Kidney (tissue), 14 donors: ENCODE results near the gene KCNIP1. TPM values are rescaled to one million over a fixed set of nuclear protein-coding genes. Genes with fewer than 3 reads are reported as not detected.

ENCODE experiments used
- DNase-seq, 5 donors: peaks; one replicate each; pipeline ENCODE4 v3.0.0-alpha.2; 2013 to 2020
- FAIRE-seq: peaks from 2 replicates; lab custom pipeline; 2012; peaks lifted over from hg19 to GRCh38; lab: Jason Lieb, UNC
- H3K27ac ChIP-seq, 2 donors: one replicate each; pipeline ENCODE4 v1.7.0; 2013; ENCODE audit warnings: low read depth in 2 of 2, low read length in 2 of 2, inconsistent platforms in 1 of 2
- H3K27me3 ChIP-seq: one replicate; pipeline ENCODE4 v1.7.1; 2013; ENCODE audit warnings: low read length, inconsistent platforms; ENCODE audit not compliant: control insufficient read depth, insufficient read depth
- H3K36me3 ChIP-seq, 3 donors: one replicate each; pipeline versions ENCODE4 v1.7.0 to v1.7.1; 2013; ENCODE audit warnings: low read length in 3 of 3, control low read depth in 1 of 3, inconsistent platforms in 1 of 3; ENCODE audit not compliant: insufficient read depth in 3 of 3, control insufficient read depth in 2 of 3
- H3K4me1 ChIP-seq, 3 donors: one replicate each; pipeline versions ENCODE4 v1.7.0 to v1.7.1; 2013; ENCODE audit warnings: low read length in 3 of 3, inconsistent platforms in 1 of 3, low read depth in 1 of 3; ENCODE audit not compliant: control insufficient read depth in 2 of 3, insufficient read depth in 2 of 3
- H3K4me3 ChIP-seq, 3 donors: one replicate each; pipeline versions ENCODE4 v1.7.0 to v1.8.1; 2013; ENCODE audit warnings: low read length in 3 of 3, control low read depth in 1 of 3, inconsistent platforms in 1 of 3
- H3K9ac ChIP-seq, 3 donors: one replicate each; pipeline versions ENCODE4 v1.7.0 to v1.7.1; 2013; ENCODE audit warnings: low read length in 3 of 3, control low read depth in 1 of 3, inconsistent platforms in 1 of 3
- H3K9me3 ChIP-seq, 3 donors: one replicate each; pipeline versions ENCODE4 v1.7.0 to v1.7.1; 2013; ENCODE audit warnings: low read length in 3 of 3, control low read depth in 1 of 3, inconsistent platforms in 1 of 3; ENCODE audit not compliant: control insufficient read depth in 2 of 3, insufficient read depth in 1 of 3
- intact Hi-C: fragments of 100-400 bp; cut with DNase I; formaldehyde crosslinking; loops from one replicate; pipeline ENCODE4 v1.11.1; 2022
- polyA plus RNA-seq: library from polyadenylated mRNA; stranded (reverse); fragments of 350-450 nt; fragmentation: Illumina TruSeq; extraction: RNeasy Lipid Tissue Mini Kit (QIAGEN cat#74804); gene quantifications from one replicate; pipeline ENCODE4 v1.2.3, GENCODE V29; 2014; ENCODE audit warnings: low read depth, low replicate concordance; ENCODE audit not compliant: insufficient read depth
- total RNA-seq: library from RNA; stranded (reverse); fragmentation: NEBNext Ultra II Directional; extraction: Animal tissue kit (Norgen Biotek cat#: 25700); gene quantifications from one replicate; pipeline ENCODE4 v1.2.1, GENCODE V29; 2021
- TF ChIP-seq, protein P1 (sequence below): IDR thresholded peaks from 3 replicates; pipeline ENCODE4 v1.5.1; 2012; ENCODE audit warnings: mild to moderate bottlenecking, moderate library complexity, borderline replicate concordance; ENCODE audit not compliant: insufficient read depth; ENCODE audit errors: extremely low read depth
- donor health status: control.
- donor health status: control.
- donor health status: control.
- donor health status: control.
- donor health status: control.
- donor health status: DM: yes; HTN: yes; CAD: no.
- donor health status: Normal renal cell carcinoma (clear cell type).

KCNIP1 gene
- total and polyA plus RNA-seq, 2 donors from 2014 or later = 1.8 to 3.1 TPM

- peaks cover 0 to 5% (median 0%) of the 10 kb centered on the region in 3 donors for H3K9me3 ChIP-seq
- DNase-seq (peak in 2 of 5 donors; percentile 29 to 71), FAIRE-seq (no peak)
- no peaks in the 10 kb centered on the region for H3K27me3 ChIP-seq
- no peak overlapping the region for H3K4me3 ChIP-seq
- H3K36me3 ChIP-seq = no peaks in the 10 kb centered on the region
- TF ChIP-seq, protein P1, sequence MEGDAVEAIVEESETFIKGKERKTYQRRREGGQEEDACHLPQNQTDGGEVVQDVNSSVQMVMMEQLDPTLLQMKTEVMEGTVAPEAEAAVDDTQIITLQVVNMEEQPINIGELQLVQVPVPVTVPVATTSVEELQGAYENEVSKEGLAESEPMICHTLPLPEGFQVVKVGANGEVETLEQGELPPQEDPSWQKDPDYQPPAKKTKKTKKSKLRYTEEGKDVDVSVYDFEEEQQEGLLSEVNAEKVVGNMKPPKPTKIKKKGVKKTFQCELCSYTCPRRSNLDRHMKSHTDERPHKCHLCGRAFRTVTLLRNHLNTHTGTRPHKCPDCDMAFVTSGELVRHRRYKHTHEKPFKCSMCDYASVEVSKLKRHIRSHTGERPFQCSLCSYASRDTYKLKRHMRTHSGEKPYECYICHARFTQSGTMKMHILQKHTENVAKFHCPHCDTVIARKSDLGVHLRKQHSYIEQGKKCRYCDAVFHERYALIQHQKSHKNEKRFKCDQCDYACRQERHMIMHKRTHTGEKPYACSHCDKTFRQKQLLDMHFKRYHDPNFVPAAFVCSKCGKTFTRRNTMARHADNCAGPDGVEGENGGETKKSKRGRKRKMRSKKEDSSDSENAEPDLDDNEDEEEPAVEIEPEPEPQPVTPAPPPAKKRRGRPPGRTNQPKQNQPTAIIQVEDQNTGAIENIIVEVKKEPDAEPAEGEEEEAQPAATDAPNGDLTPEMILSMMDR = no peak
- no peak overlapping the region for H3K27ac ChIP-seq
- intact Hi-C loops = no loop called here
- no peak overlapping the region for H3K9ac ChIP-seq
- H3K4me1 ChIP-seq = peaks cover 0 to 10% (median 0%) of the 10 kb centered on the region in 3 donors
Observed at GRCh38 chr5:170554521-170555267, 50.9 kb downstream of the KCNIP1 start.

DNA sequence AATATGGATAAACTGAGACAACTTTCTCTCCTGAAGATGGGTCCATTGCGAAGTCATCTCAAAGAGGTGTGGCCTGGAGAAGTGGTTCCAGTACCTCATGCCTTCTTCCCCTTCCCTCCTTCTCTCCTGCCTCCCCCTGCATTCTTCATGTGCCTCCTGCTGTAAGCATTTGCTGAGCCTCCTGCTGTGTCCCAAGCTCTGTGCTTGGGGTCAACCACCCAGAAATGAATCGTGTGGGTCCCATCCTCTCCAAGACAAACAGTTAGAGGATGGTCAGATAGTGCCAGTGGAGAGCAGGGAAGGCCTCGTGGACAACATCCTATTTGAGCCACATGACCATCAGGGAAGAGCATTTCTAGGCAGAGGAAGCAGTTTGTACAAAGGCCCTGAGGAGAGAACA lies 53.5 kb downstream of the KCNIP1 start:
- DNase-seq (no peak), FAIRE-seq (no peak)
- Histone ChIP-seq H3K27me3 (no peaks in the 10 kb centered on the region), H3K4me3 (no peak overlapping the region), H3K36me3 (no peaks in the 10 kb centered on the region), H3K9ac (no peak overlapping the region), H3K9me3 (no peaks in the 10 kb centered on the region), H3K4me1 (peaks cover 0 to 8% (median 0%) of the 10 kb centered on the region in 3 donors), H3K27ac (no peak overlapping the region)
- TF ChIP-seq, protein P1 = no peak
- intact Hi-C loops = no loop called here

GRCh38 chr5:170559296-170559695 lies 55.5 kb downstream of the KCNIP1 start:
- Histone ChIP-seq H3K27me3 (no peaks in the 10 kb centered on the region), H3K9ac (no peak overlapping the region), H3K27ac (no peak overlapping the region), H3K4me3 (no peak overlapping the region), H3K36me3 (no peaks in the 10 kb centered on the region), H3K4me1 (no peaks in the 10 kb centered on the region), H3K9me3 (no peaks in the 10 kb centered on the region)
- intact Hi-C loops = no loop called here
- TF ChIP-seq, protein P1 = no peak
- FAIRE-seq (no peak), DNase-seq (no peak)
